Transverse colon (tissue), 4 donors: ENCODE results near the gene CSF3R.

ENCODE experiments used
- CTCF ChIP-seq, 5 experiments: fragments of 200-600 bp in 3 of 5; fragments of 450-650 bp in 2 of 5; sonication (generic) in 3 of 5; IDR thresholded peaks; 1 replicate in 2 of 5; 2 replicates in 3 of 5; pipeline ENCODE4 v1.5.1; 2016 to 2017; ENCODE audit warnings: antibody characterized with exemption in 5 of 5, inconsistent platforms in 3 of 5, mild to moderate bottlenecking in 2 of 5, moderate library complexity in 1 of 5
- EP300 ChIP-seq: sonication (generic); formaldehyde crosslinking; IDR thresholded peaks from one replicate; pipeline ENCODE4 v1.6.1; 2017; ENCODE audit warnings: antibody characterized with exemption, low read depth
- POLR2A ChIP-seq: fragments of 450-650 bp; IDR thresholded peaks from one replicate; pipeline ENCODE4 v1.6.1; 2016; ENCODE audit warnings: antibody characterized with exemption, mild to moderate bottlenecking, moderate library complexity
- POLR2AphosphoS5 ChIP-seq, 3 donors: sonication (generic); formaldehyde crosslinking; IDR thresholded peaks; one replicate each; pipeline ENCODE4 v1.6.1; 2016; ENCODE audit warnings: antibody characterized with exemption in 3 of 3

GRCh38 chr1:36467700-36468455 is 14.8 kb downstream of the CSF3R start:
- TF ChIP-seq CTCF (IDR thresholded peaks at IDR 0.05) (no peak), POLR2A (no peak), EP300 (no peak), POLR2AphosphoS5 (IDR thresholded peaks at IDR 0.05) (no peak)
